ENCODE measurements around the gene BMP3.

DNA sequence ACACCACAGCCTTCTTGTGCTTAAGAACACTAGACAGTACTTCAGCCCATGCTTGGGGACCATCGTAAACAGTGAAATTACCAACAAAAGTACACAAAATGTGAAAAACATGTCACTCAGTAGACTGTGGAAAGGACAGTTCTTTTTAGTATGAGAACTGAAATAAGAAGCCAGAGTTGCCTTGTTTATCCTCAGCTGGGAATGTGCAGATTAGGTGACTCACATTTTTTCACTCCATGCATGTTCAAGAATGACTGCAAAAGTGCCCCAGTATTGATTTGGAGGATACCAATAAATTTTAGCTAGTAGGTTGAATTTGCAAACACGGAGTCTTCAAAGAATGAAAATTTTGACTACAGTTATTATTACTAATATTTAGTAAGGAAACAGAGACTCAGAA lies 23.1 kb upstream of the BMP3 start:
- TF ChIP-seq, protein P1, sequence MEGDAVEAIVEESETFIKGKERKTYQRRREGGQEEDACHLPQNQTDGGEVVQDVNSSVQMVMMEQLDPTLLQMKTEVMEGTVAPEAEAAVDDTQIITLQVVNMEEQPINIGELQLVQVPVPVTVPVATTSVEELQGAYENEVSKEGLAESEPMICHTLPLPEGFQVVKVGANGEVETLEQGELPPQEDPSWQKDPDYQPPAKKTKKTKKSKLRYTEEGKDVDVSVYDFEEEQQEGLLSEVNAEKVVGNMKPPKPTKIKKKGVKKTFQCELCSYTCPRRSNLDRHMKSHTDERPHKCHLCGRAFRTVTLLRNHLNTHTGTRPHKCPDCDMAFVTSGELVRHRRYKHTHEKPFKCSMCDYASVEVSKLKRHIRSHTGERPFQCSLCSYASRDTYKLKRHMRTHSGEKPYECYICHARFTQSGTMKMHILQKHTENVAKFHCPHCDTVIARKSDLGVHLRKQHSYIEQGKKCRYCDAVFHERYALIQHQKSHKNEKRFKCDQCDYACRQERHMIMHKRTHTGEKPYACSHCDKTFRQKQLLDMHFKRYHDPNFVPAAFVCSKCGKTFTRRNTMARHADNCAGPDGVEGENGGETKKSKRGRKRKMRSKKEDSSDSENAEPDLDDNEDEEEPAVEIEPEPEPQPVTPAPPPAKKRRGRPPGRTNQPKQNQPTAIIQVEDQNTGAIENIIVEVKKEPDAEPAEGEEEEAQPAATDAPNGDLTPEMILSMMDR (IDR thresholded peaks at IDR 0.05) = no peak
- TF ChIP-seq POLR2A (IDR thresholded peaks at IDR 0.05) = no peak

Data from adrenal gland (tissue), 5 donors.